HT-29 (cell line): ENCODE results near the gene GAS6. TPM values are rescaled to one million over a fixed set of nuclear protein-coding genes. Genes with fewer than 3 reads are reported as not detected.
"Not testable (repeated sequence)": the region's sequence is repeated elsewhere in the genome, so short reads cannot be mapped to it uniquely, and the experiment has no call there.

ENCODE experiments used
- DNase-seq: peaks from one replicate; pipeline ENCODE4 v3.0.0-alpha.2; 2015; ENCODE audit warnings: low spot score
- total RNA-seq: library from RNA; depleted of rRNA; stranded (reverse); fragments of >200 nt; shearing (Covaris generic); gene quantifications from 2 replicates; pipeline ENCODE4 v1.2.3, GENCODE V29; 2014

GAS6 gene
- total RNA-seq, 1 experiment from 2014 or later = 1.4 TPM

DNA sequence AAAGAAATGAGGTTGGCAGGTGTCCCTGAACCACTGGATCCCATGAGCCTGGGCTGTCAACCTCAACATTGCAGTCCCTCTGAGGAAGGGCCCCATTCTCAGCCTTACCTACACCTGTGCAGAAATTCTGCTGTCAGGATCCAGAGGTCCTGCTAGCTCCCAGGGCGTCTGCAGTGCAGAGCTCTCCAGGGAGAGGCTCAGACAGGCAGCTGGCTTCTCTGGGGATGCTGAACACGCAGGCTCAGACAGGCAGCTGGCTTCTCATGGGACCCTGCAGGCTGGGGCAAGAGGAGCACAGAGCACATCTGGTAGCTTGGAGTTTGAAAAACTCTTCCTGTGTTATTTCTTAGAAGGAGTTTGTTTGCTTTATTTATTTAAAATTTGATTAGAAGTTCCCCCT, 53.9 kb downstream of the GAS6 start:
- DNase-seq = no peak

- no peak for DNase-seq
Measured at GRCh38 chr13:113808058-113808834, 55.6 kb downstream of the GAS6 start.

DNA sequence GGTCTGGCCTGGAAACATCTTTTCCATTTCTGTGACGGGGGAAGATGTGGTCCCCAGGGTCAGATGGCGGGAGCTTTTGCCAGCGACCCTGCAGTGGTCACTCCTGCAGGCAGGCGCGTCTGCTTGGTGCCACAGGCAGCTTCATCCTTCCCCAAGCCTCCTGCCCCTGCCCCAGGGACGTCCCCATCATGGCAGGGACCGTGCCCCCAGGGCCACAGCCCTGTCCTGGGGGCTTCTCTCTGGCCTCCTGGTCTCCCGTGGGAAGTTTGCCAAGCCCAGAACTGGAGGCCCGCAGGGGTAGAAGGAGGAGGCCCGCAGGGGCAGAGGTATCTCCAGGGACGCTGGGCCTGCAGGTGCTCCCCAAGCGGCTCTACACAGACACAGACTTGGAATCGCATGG, 57.4 kb downstream of the GAS6 start:
- DNase-seq = no peak

GRCh38 chr13:113806104-113806471, 57.8 kb downstream of the GAS6 start:
- no peak for DNase-seq

GRCh38 chr13:113805431-113806103, 58.3 kb downstream of the GAS6 start:
- DNase-seq = no peak

GRCh38 chr13:113804703-113805430, 59.0 kb downstream of the GAS6 start:
- DNase-seq = no peak

- no peak for DNase-seq
Measured at GRCh38 chr13:113804017-113804702, 59.7 kb downstream of the GAS6 start.

DNA sequence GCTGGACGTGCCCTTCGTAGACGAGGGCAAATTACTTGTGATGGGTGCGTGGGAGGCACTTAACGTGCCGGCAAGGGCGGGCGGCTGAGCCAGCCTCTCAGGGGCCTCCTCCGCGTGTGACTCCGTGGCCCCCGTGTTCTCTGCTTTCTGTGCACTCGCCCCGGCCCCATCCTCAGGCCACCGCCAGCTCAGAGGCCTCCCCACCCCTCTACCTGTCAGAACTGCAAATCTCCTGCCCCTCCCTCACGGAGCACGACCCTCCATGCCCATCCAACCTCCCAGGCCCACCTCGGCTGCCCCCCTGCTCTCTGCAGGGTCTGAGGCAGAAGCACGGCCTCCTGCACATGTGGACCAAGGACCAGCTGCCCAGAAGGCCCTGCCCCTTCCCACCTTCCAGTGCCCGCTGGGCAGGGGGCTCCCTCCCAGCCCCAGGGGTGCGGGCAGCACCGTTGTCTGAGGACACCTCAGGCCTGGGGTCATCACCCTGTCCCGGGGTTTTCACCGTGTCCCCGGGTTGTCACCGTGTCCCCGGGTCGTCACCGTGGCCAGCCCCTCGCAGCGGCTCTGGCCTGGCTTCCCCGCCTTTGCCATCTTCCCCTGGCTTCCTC, 60.4 kb downstream of the GAS6 start:
- DNase-seq = no peak

GRCh38 chr13:113802761-113803160, 61.1 kb downstream of the GAS6 start:
- no peak for DNase-seq

GRCh38 chr13:113802090-113802531, 61.8 kb downstream of the GAS6 start:
- peak; percentile 52 for DNase-seq

DNA sequence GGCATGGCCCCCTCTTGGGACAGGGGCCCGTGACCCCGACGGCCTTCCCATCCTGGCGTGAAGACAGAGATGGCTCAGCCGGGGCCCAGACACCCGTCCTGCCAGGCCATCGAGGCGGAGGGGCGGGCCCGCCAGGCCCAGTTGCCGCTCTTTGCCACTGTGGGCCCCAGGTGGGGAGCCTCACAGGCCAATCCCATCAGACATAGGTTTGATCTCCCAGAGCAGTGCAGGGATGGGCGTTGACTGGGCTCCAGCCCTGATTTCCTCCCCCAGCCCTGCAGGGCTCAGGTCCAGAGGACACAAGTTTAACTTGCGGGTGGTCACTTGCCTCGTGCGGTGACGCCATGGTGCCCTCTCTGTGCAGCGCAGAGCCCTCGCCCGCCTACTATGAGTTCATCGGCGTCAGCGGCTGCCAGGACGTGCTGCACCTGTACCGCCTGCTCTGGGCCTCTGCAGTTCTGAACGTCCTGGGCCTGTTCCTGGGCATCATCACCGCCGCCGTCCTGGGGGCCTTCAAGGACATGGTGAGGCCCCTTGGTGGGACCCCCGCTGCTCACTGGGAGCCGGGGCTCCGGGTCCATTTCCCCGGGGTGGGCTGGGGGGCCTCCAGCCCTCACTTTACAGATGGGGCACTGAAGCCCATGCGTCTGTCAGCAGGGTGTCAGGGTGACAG, 62.5 kb downstream of the GAS6 start:
- no peak for DNase-seq

- no peak for DNase-seq
Measured at GRCh38 chr13:113800576-113800926, 63.3 kb downstream of the GAS6 start.

DNA sequence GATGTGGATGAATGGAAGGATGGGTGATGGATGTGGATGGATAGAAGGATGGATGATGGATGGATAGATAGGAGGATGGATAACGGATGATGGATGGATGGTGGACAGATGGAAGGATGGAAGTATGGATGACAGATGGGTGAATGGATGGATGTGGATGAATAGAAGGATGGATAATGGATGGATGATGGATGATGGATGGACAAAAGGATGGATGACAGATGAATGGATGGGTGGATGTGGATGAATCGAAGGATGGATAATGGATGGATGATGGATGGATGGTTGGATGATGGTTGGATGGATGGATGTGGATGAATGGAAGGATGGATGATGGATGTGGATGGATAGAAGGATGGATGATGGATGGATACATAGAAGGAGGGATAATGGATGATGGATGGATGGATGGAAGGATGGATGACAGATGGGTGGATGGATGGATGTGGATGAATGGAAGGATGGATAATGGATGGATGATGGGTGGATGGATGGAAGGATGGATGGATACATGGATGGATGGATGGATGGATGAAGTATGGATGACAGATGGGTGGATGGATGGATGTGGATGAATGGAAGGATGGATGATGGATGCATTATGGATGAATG, 65.6 kb downstream of the GAS6 start:
- no peak for DNase-seq

- DNase-seq = no peak
Measured at GRCh38 chr13:113796964-113797676, 66.8 kb downstream of the GAS6 start.

DNA sequence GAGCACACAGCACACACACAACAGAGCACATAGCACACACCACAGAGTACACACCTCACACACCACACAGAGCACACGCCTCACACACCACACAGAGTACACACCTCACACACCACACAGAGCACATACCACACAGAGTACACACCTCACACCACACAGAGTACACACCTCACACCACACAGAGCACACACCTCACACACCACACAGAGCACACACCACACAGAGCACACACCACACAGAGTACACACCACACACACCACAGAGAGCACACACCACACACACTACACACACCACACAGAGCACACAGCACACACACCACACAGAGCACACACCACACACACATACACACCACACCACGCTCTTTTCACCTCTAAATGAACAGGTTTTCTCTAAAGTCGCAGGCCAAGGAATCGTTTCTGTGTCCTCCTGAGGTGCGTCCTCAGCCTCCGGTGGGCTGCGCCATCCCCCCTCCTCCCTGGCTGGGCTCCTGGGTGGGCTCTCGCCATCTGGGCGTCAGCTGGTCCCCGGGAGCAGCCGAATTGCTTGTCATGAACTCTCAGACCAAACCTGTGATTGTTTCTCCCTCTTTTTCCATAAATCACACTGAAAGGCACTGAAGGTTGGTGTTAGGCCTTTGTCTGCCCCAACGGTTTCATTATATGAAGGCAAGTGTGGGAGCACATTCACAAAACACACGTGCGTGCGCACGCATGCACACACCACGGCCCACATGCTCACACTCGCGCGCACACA, 67.5 kb downstream of the GAS6 start:
- DNase-seq = no peak

DNA sequence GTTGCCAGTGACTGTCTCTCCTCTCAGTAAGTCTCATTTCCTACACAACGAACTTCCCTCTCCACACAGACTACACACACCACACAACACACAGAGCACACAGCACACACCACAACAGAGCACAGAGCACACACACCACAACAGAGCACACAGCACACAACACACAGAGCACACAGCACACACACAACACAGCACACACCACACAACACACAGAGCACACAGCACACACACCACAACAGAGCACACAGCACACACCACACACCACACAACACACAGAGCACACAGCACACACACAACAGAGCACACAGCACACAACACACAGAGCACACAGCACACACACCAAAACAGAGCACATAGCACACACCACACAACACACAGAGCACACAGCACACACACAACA, 68.5 kb downstream of the GAS6 start:
- DNase-seq = not testable (repeated sequence)

- no peak for DNase-seq
Measured at GRCh38 chr13:113794764-113795173, 69.1 kb downstream of the GAS6 start.

GRCh38 chr13:113794086-113794485, 69.8 kb downstream of the GAS6 start:
- no peak for DNase-seq

- no peak for DNase-seq
Measured at GRCh38 chr13:113793718-113794085, 70.2 kb downstream of the GAS6 start.
